ENCODE data around the gene LILRA6. TPM values are rescaled to one million over a fixed set of nuclear protein-coding genes. Genes with fewer than 3 reads are reported as not detected.
A peak's percentile ranks its signal among the peaks of the same experiment; 100 is the strongest.

The LILRA6 gene
- total and polyA plus RNA-seq, 10 donors = 1.2 to 77.5 (median 31.5) TPM

DNA sequence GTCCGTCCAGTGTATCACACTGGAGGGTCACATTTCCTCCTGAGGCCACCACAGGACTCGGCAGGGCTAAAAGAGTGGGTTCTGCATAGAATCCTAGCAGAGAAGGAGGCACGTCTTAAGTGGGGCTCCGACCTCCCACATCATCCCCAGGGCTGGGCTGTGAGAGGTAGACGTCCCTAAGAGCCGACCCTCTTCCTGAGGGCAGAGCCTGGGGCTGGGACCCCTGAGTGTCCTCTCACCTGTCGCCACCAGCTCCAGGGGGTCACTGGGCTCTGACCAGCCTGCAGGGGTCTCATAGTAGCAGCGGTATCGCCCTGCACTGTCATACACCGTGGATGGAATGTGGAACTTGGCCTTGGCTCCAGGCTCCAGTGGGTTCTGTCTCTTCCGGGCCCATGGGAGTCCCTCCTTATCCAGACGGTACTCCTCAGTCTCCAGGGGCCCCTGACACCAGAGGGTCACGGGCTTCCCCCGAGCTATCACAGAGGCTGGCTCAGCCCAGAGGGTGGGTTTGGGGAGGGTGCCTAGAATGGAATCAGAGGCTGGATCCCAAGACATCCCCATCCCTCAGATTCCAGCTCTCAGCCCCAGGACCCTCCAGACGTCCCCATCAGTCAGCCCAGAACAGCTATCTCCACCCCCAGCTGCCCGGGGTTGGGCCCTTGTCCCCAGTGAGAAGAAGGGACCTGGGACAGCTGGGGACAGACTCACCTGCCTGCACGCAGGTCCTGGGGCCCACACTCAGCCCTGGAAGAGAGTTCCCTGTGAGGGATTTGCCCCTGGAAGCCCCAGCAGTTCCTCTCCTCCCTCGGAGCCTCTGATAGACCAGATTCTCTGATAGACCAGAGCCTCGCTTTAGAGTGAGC lies 13.9 kb upstream of the LILRA6 start:
- Histone ChIP-seq H3K27ac (peak overlapping the region; percentile 27 to 77 (median 63)), H3K4me3 (peak overlapping the region in 7 of 8 donors; percentile 6 to 62 (median 31)), H3K4me1 (peaks cover 0 to 55% (median 17%) of the 10 kb centered on the region in 6 donors), H3K9me3 (no peaks in the 10 kb centered on the region), H3K27me3 (replicated peaks in 1 of 7) (peaks cover 0 to 59% (median 0%) of the 10 kb centered on the region in 7 donors), H3K36me3 (peaks cover 0 to 28% (median 0%) of the 10 kb centered on the region in 6 donors)
- intact Hi-C loops (cut with DNase I; ENCODE audit: low total_unique reads) = no loop called here
- DNase-seq = no peak
- WGBS, 5 donors = 63 to 76% (median 71%) methylated on average over 13 to 19 of the region's 19 CpGs
- TF ChIP-seq POLR2AphosphoS5 (IDR thresholded peaks at IDR 0.05) (no peak), POLR2A (IDR thresholded peaks at IDR 0.05) (no peak)
- TF ChIP-seq, protein P1, sequence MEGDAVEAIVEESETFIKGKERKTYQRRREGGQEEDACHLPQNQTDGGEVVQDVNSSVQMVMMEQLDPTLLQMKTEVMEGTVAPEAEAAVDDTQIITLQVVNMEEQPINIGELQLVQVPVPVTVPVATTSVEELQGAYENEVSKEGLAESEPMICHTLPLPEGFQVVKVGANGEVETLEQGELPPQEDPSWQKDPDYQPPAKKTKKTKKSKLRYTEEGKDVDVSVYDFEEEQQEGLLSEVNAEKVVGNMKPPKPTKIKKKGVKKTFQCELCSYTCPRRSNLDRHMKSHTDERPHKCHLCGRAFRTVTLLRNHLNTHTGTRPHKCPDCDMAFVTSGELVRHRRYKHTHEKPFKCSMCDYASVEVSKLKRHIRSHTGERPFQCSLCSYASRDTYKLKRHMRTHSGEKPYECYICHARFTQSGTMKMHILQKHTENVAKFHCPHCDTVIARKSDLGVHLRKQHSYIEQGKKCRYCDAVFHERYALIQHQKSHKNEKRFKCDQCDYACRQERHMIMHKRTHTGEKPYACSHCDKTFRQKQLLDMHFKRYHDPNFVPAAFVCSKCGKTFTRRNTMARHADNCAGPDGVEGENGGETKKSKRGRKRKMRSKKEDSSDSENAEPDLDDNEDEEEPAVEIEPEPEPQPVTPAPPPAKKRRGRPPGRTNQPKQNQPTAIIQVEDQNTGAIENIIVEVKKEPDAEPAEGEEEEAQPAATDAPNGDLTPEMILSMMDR (IDR thresholded peaks at IDR 0.05 in 8 of 11, conservative IDR thresholded peaks at IDR 0.05 in 3 of 11) = no peak

DNA sequence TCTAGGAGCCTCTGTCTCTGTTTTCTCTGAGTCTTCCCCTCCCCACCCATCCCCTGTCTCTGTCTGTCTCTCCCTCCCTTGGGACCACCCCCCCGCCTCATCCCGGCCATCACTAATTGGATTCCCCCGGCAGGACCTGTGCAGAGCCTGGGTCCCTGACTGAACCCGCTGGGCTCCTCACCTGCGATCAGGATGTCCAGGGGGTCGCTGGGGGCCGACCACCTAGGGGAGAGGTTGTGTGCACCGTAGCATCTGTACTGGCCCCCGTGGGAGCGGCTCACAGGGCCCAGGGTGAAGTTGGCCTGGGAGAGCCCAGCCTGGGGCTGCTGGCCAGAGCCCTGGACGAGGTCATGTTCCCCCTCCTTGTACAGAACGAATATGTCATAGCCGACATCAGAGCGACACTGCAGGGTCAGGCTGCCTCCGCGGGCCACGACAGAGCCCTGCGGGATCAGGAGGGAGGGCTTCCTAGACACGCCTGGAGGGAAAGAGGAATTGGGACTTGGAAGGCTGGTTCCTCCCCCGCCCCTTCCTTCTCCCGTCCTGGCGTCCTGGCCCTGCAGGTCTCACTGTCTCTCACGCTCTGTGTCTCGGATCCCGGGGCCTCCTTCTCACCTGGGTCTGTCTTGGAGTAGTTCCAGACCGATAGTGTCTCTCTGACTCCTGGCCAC lies 12.7 kb upstream of the LILRA6 start:
- H3K27ac ChIP-seq = peak overlapping the region in 6 of 8 donors; percentile 11 to 77 (median 63)
- H3K4me1 ChIP-seq = peaks cover 0 to 59% (median 19%) of the 10 kb centered on the region in 6 donors
- WGBS, 5 donors = 46 to 75% (median 69%) methylated on average over 17 to 26 of the region's 26 CpGs
- intact Hi-C loops (cut with DNase I; ENCODE audit: low total_unique reads) = no loop called here
- peak overlapping the region in 6 of 8 donors; percentile 6 to 62 (median 36) for H3K4me3 ChIP-seq
- TF ChIP-seq POLR2AphosphoS5 (IDR thresholded peaks at IDR 0.05) (peak in 1 of 3 donors; percentile 28), POLR2A (IDR thresholded peaks at IDR 0.05) (no peak)
- TF ChIP-seq, protein P1 (IDR thresholded peaks at IDR 0.05 in 8 of 11, conservative IDR thresholded peaks at IDR 0.05 in 3 of 11) = no peak
- peaks cover 0 to 28% (median 0%) of the 10 kb centered on the region in 6 donors for H3K36me3 ChIP-seq
- no peaks in the 10 kb centered on the region for H3K9me3 ChIP-seq
- no peak for DNase-seq
- peaks cover 0 to 59% (median 0%) of the 10 kb centered on the region in 7 donors for H3K27me3 ChIP-seq (replicated peaks in 1 of 7)

DNA sequence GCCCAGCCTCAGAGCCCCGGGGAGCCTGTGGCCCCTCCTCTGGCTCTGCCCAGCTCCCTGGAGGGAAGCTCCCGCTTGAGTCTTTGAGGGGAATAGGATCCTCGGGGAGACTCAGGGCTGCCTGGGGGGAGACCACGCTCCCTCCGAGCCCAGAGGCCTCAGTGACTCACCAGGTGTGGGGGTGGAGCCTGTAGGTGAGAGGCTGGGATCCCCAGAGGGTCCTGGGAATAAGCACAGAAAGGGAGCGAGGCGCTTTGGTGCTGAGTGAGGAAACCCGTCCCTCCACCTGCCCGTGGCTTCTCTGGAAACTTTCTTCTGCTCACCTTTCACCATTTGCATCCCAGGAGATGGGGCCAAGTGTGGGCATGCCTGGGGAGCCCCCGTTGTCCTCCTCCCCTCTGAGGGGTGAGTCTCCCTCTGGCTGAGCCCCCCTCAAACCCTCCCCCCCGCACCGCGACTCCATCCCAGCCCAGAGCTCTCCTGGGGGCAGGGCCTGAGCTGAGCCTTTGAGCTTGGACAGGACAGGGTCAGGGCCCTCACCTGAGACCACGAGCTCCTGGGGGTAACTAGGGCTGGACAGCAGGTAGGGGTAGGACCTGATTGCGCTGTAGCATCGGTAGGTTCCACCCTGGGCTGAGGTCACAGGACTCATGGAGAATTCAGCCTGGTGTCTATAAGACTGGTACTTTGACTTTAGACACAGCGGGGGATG lies 11.8 kb upstream of the LILRA6 start:
- H3K27ac ChIP-seq = peak overlapping the region in 2 of 8 donors; percentile 14 to 75
- H3K27me3 ChIP-seq (replicated peaks in 1 of 7) = peaks cover 0 to 59% (median 0%) of the 10 kb centered on the region in 7 donors
- peaks cover 0 to 28% (median 0%) of the 10 kb centered on the region in 6 donors for H3K36me3 ChIP-seq
- no peak for TF ChIP-seq POLR2AphosphoS5 (IDR thresholded peaks at IDR 0.05)
- no peak for TF ChIP-seq POLR2A (IDR thresholded peaks at IDR 0.05)
- TF ChIP-seq, protein P1 (IDR thresholded peaks at IDR 0.05 in 8 of 11, conservative IDR thresholded peaks at IDR 0.05 in 3 of 11) = no peak
- H3K4me1 ChIP-seq = peaks cover 0 to 65% (median 21%) of the 10 kb centered on the region in 6 donors
- WGBS, 5 donors = 65 to 80% (median 74%) methylated on average over 11 to 17 of the region's 17 CpGs
- no peak for DNase-seq
- H3K9me3 ChIP-seq = no peaks in the 10 kb centered on the region
- peak overlapping the region in 1 of 8 donors; percentile 62 for H3K4me3 ChIP-seq
- intact Hi-C loops (cut with DNase I; ENCODE audit: low total_unique reads) = no loop called here
